Nephron progenitor cell (in vitro differentiated cells): ENCODE measurements around the gene DUOX2.

Source experiments
- DNase-seq: peaks from one replicate; pipeline ENCODE4 v3.0.0; 2021
- H3K27ac Mint-ChIP-seq: 2 replicates; pipeline ENCODE4 v1.8.0; 2021; ENCODE audit warnings: mild to moderate bottlenecking, moderate library complexity, mixed read lengths
- H3K27me3 Mint-ChIP-seq: 2 replicates; pipeline ENCODE4 v1.8.0; 2021; ENCODE audit warnings: mild to moderate bottlenecking, low read depth, mixed read lengths; ENCODE audit not compliant: poor library complexity
- H3K36me3 Mint-ChIP-seq: 2 replicates; pipeline ENCODE4 v1.8.0; 2021; ENCODE audit warnings: low read depth, mixed read lengths
- H3K4me1 Mint-ChIP-seq: 2 replicates; pipeline ENCODE4 v1.8.0; 2021; ENCODE audit warnings: mixed read lengths
- H3K4me3 Mint-ChIP-seq: 2 replicates; pipeline ENCODE4 v1.8.0; 2021; ENCODE audit warnings: mild to moderate bottlenecking, moderate library complexity, mixed read lengths
- H3K9me3 Mint-ChIP-seq: 2 replicates; pipeline ENCODE4 v1.8.0; 2021; ENCODE audit warnings: mild to moderate bottlenecking, moderate library complexity, mixed read lengths
- CTCF ChIP-seq: fragments of 200-600 bp; sonication (generic); IDR thresholded peaks from 2 replicates; pipeline ENCODE4 v1.5.0; 2021; ENCODE audit warnings: antibody characterized with exemption

Gene DUOX2

DNA sequence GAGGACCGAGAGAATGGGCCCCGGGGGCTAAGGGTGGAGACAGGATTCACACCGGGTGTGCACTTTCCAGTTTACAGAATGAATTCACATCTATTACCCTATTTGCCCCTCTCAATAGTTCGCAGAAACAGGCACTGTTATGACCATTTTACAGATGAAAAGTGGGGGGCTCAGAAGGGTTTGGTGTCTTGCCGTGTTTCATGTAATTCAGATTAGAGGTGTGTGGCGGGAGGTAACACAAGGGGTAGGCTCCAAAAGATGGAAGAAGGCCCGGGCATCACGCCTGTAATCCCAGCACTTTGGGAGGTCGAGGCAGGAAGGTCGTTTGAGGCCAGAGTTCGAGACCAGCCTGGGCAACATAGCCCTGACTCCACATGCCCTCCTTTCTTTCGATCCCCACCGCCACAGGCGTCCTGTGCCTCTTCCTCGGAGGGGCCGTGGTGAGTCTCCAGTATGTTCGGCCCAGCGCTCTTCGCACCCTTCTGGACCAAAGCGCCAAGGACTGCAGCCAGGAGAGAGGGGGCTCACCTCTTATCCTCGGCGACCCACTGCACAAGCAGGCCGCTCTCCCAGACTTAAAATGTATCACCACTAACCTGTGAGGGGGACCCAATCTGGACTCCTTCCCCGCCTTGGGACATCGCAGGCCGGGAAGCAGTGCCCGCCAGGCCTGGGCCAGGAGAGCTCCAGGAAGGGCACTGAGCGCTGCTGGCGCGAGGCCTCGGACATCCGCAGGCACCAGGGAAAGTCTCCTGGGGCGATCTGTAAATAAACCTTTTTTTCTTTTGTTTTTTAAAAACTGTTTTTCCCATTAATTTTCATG is 3.5 kb upstream of the DUOX2 start:
- no peak for TF ChIP-seq CTCF
- H3K36me3 Mint-ChIP-seq, result no peaks in the 10 kb centered on the region
- H3K4me1 Mint-ChIP-seq, result peaks cover 31% of the 10 kb centered on the region
- H3K27ac Mint-ChIP-seq, result no peak overlapping the region
- H3K27me3 Mint-ChIP-seq, result peaks cover 95% of the 10 kb centered on the region
- DNase-seq, result no peak
- peak overlapping the region; percentile 72 for H3K4me3 Mint-ChIP-seq
- H3K9me3 Mint-ChIP-seq, result no peaks in the 10 kb centered on the region

DNA sequence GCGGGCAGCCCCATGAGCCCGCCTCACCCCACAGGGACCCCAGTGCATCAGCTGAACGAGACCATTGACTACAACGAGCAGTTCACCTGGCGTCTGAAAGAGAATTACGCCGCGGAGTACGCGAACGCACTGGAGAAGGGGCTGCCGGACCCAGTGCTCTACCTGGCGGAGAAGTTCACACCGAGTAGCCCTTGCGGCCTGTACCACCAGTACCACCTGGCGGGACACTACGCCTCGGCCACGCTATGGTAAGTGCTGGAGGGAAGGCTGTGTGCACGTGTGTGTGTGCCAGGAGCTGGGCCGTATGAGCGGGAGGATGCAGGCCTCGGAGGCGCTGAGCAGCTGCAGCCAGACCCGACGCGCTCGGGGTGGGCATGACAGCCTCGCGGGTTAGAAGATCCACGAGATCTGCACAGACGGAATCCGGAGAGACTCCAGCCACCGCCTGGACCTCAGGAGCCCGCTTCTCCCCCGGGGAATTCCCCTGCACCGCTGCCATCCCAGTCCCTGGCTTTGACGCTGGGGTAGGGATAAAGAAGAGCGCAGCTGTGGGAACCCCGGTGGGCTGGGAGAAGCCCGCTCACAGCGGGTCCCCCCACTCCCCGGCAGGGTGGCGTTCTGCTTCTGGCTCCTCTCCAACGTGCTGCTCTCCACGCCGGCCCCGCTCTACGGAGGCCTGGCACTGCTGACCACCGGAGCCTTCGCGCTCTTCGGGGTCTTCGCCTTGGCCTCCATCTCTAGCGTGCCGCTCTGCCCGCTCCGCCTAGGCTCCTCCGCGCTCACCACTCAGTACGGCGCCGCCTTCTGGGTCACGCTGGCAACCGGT is 2.7 kb upstream of the DUOX2 start:
- Mint-ChIP-seq H3K4me1 (peaks cover 31% of the 10 kb centered on the region), H3K27me3 (peaks cover 95% of the 10 kb centered on the region), H3K4me3 (no peak overlapping the region), H3K27ac (no peak overlapping the region), H3K36me3 (no peaks in the 10 kb centered on the region), H3K9me3 (no peaks in the 10 kb centered on the region)
- no peak for DNase-seq
- TF ChIP-seq CTCF, result no peak

DNA sequence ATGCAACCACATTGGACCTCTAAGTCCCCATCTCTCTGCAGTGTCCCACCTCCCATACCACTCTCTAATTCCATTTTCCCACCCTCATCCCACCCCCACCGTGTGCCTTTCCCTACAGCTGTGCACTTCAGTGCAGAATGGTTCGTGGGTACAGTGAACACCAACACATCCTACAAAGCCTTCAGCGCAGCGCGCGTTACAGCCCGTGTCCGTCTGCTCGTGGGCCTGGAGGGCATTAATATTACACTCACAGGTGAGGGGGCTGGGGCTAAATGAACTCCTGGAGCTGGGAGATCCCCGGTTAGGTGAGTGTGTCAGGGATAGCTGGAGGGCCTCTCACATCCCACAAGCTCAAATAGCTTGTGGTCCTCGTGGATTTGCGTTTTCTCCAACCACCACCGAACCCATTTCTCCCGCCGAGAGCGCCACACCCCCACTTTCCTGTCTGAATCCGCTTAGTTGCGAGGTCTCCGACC is 2.1 kb upstream of the DUOX2 start:
- peaks cover 31% of the 10 kb centered on the region for H3K4me1 Mint-ChIP-seq
- TF ChIP-seq CTCF, result no peak
- H3K36me3 Mint-ChIP-seq, result no peaks in the 10 kb centered on the region
- no peaks in the 10 kb centered on the region for H3K9me3 Mint-ChIP-seq
- no peak overlapping the region for H3K27ac Mint-ChIP-seq
- H3K4me3 Mint-ChIP-seq, result no peak overlapping the region
- peaks cover 95% of the 10 kb centered on the region for H3K27me3 Mint-ChIP-seq
- DNase-seq, result no peak

DNA sequence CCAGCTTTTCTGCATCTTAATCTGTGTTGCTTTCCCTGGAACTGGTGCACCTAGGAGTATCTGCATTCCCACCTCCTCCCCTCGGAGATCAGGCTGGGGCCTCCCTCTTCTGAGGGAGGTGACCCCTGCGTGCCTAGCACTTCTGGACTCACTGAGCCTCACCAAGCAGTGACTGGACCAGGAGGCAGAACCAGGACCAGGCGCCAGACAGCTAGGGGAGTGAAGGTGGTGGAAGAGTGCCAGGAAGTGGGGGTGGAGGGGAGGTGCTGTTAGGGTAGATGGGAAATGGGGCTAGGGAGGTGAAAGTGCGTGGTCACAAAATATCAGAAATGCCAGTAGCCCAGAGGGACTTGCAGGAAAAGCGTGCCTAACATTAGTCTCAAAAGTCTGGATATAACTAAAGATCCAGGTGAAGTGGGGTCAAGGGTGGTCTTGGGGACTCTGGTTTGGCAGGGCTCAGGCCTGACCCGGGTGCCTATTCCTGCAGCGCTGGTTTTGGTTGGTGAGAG is 1.4 kb upstream of the DUOX2 start:
- H3K27ac Mint-ChIP-seq, result no peak overlapping the region
- H3K4me3 Mint-ChIP-seq, result no peak overlapping the region
- peaks cover 92% of the 10 kb centered on the region for H3K27me3 Mint-ChIP-seq
- no peaks in the 10 kb centered on the region for H3K36me3 Mint-ChIP-seq
- peaks cover 31% of the 10 kb centered on the region for H3K4me1 Mint-ChIP-seq
- no peak for DNase-seq
- H3K9me3 Mint-ChIP-seq, result no peaks in the 10 kb centered on the region
- TF ChIP-seq CTCF, result no peak

GRCh38 chr15:45114751-45115085 is 746 bp upstream of the DUOX2 start:
- H3K27ac Mint-ChIP-seq, result no peak overlapping the region
- H3K36me3 Mint-ChIP-seq, result no peaks in the 10 kb centered on the region
- DNase-seq, result no peak
- H3K4me3 Mint-ChIP-seq, result peak overlapping the region; percentile 67
- H3K4me1 Mint-ChIP-seq, result peaks cover 31% of the 10 kb centered on the region
- TF ChIP-seq CTCF, result no peak
- H3K27me3 Mint-ChIP-seq, result peaks cover 92% of the 10 kb centered on the region
- H3K9me3 Mint-ChIP-seq, result peaks cover 2% of the 10 kb centered on the region
